Breast epithelium (tissue), 3 donors: ENCODE results near the gene MYO15A.

ENCODE experiments used
- CTCF ChIP-seq, 3 donors: fragments of 450-650 bp; IDR thresholded peaks; one replicate each; pipeline ENCODE4 v1.5.1; 2016 to 2017; ENCODE audit warnings: antibody characterized with exemption in 3 of 3, mild to moderate bottlenecking in 3 of 3, moderate library complexity in 3 of 3
- POLR2A ChIP-seq: fragments of 450-650 bp; IDR thresholded peaks from one replicate; pipeline ENCODE4 v1.6.1; 2016; ENCODE audit warnings: antibody characterized with exemption, mild to moderate bottlenecking, moderate library complexity

DNA sequence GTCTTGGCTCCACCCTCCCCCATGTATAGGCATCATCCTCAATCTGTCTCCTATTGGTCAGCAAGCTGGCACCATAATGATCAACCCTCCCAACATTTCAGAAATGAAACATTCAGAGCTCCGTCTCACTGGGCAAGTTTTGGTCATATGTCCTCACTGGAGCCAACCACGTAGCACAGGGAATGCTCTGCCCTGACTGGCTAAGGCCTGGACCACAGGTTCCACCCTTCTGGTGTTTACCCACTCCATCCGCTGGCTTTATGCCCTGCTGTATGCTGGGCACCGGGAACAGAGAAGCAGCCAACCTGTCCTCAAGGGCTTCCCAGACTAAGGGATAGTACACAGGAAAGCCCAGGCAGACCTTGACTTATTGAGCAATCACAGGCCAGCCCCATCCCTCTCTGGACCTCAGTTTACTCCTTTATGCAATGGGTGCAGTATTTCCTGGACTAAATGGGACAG is 20.5 kb downstream of the MYO15A start:
- no peak for TF ChIP-seq CTCF (IDR thresholded peaks at IDR 0.05)
- TF ChIP-seq POLR2A = no peak
